H9 (cell line): Measurements from ENCODE around the gene ISLR2. TPM values are rescaled to one million over a fixed set of nuclear protein-coding genes. Genes with fewer than 3 reads are reported as not detected.
A peak's percentile ranks its signal among the peaks of the same experiment; 100 is the strongest.

Experiments
- DNase-seq: peaks from one replicate; pipeline ENCODE4 v3.0.0-alpha.2; 2017
- H2AFZ ChIP-seq: one replicate; pipeline ENCODE4 v1.6.1; 2013; ENCODE audit warnings: mild to moderate bottlenecking, low read length, control low read depth, moderate library complexity
- H2AK5ac ChIP-seq: 2 replicates; pipeline ENCODE4 v1.6.1; 2013; ENCODE audit warnings: low read length, control low read depth, mixed read lengths; ENCODE audit not compliant: insufficient read length
- H2BK120ac ChIP-seq: one replicate; pipeline ENCODE4 v1.6.1; 2013; ENCODE audit warnings: low read depth, mild to moderate bottlenecking, low read length, control low read depth, inconsistent platforms; ENCODE audit not compliant: poor library complexity, severe bottlenecking
- H2BK12ac ChIP-seq: 2 replicates; pipeline ENCODE4 v1.6.1; 2013; ENCODE audit warnings: low read length, control low read depth, mixed read lengths, low read depth; ENCODE audit not compliant: insufficient read length
- H2BK15ac ChIP-seq: 2 replicates; pipeline ENCODE4 v1.6.1; 2013; ENCODE audit warnings: low read depth, low read length, control low read depth
- H2BK20ac ChIP-seq: one replicate; pipeline ENCODE4 v1.6.1; 2013; ENCODE audit warnings: low read depth, mild to moderate bottlenecking, low read length, control low read depth, inconsistent platforms; ENCODE audit not compliant: poor library complexity, severe bottlenecking
- H2BK5ac ChIP-seq: 2 replicates; pipeline ENCODE4 v1.6.1; 2013; ENCODE audit warnings: low read length, control low read depth, mixed read lengths; ENCODE audit not compliant: insufficient read length
- H3K14ac ChIP-seq: 2 replicates; pipeline ENCODE4 v1.6.1; 2013; ENCODE audit warnings: low read length, control low read depth; ENCODE audit not compliant: insufficient read depth
- H3K18ac ChIP-seq: 2 replicates; pipeline ENCODE4 v1.6.1; 2013; ENCODE audit warnings: low read depth, mild to moderate bottlenecking, mixed read lengths, low read length, control low read depth; ENCODE audit not compliant: insufficient read length
- H3K23ac ChIP-seq: 2 replicates; pipeline ENCODE4 v1.6.1; 2013; ENCODE audit warnings: low read length, control low read depth, mixed read lengths, low read depth; ENCODE audit not compliant: insufficient read length
- H3K23me2 ChIP-seq: 2 replicates; pipeline ENCODE4 v1.6.1; 2013; ENCODE audit warnings: low read depth, mild to moderate bottlenecking, mixed read lengths, low read length, control low read depth; ENCODE audit not compliant: insufficient read length, poor library complexity, severe bottlenecking
- H3K27ac ChIP-seq: 2 replicates; pipeline ENCODE4 v1.5.1; 2013; ENCODE audit warnings: low read length, control low read depth, mixed read lengths, low read depth; ENCODE audit not compliant: insufficient read length
- H3K27me3 ChIP-seq: 2 replicates; pipeline ENCODE4 v1.6.1; 2013; ENCODE audit warnings: low read length, control low read depth, inconsistent platforms; ENCODE audit not compliant: insufficient read depth
- H3K4ac ChIP-seq: 2 replicates; pipeline ENCODE4 v1.6.1; 2013; ENCODE audit warnings: low read depth, mild to moderate bottlenecking, control low read depth, inconsistent platforms, low read length, moderate library complexity
- H3K4me1 ChIP-seq: 2 replicates; pipeline ENCODE4 v1.6.1; 2013; ENCODE audit warnings: low read length, control low read depth, inconsistent platforms; ENCODE audit not compliant: insufficient read depth
- H3K4me2 ChIP-seq: 2 replicates; pipeline ENCODE4 v1.6.1; 2013; ENCODE audit warnings: low read length, control low read depth, mixed read lengths; ENCODE audit not compliant: insufficient read length, insufficient read depth
- H3K56ac ChIP-seq: 2 replicates; pipeline ENCODE4 v1.6.1; 2013; ENCODE audit warnings: low read depth, mild to moderate bottlenecking, mixed read lengths, low read length, control low read depth; ENCODE audit not compliant: insufficient read length
- H3K79me1 ChIP-seq: 2 replicates; pipeline ENCODE4 v1.6.1; 2013; ENCODE audit warnings: low read depth, mild to moderate bottlenecking, moderate library complexity, low read length, control low read depth, inconsistent platforms; ENCODE audit not compliant: insufficient read depth, poor library complexity, severe bottlenecking
- H3K79me2 ChIP-seq: 2 replicates; pipeline ENCODE4 v1.6.1; 2013; ENCODE audit warnings: low read length, control low read depth, inconsistent platforms; ENCODE audit not compliant: insufficient read depth
- H3K9ac ChIP-seq: 2 replicates; pipeline ENCODE4 v1.6.1; 2013; ENCODE audit warnings: low read length, control low read depth, mixed read lengths; ENCODE audit not compliant: insufficient read length; ENCODE audit errors: extremely low read depth
- H3K9me3 ChIP-seq: one replicate; pipeline ENCODE4 v1.6.1; 2013; ENCODE audit warnings: low read depth, low read length, inconsistent platforms; ENCODE audit not compliant: control insufficient read depth
- H3T11ph ChIP-seq: one replicate; pipeline ENCODE4 v1.6.1; 2013; ENCODE audit warnings: mild to moderate bottlenecking, low read length, control low read depth, inconsistent platforms
- H4K20me1 ChIP-seq: one replicate; pipeline ENCODE4 v1.6.1; 2013; ENCODE audit not compliant: control insufficient read depth, insufficient read length, insufficient read depth
- H4K5ac ChIP-seq: 2 replicates; pipeline ENCODE4 v1.6.1; 2013; ENCODE audit warnings: low read depth, mild to moderate bottlenecking, mixed read lengths, low read length, control low read depth; ENCODE audit not compliant: insufficient read length
- H4K8ac ChIP-seq: replicated peaks from 2 replicates; pipeline ENCODE4 v1.6.1; 2013; ENCODE audit warnings: low read length, control low read depth, mixed read lengths, low read depth; ENCODE audit not compliant: insufficient read length
- H4K91ac ChIP-seq: 2 replicates; pipeline ENCODE4 v1.6.1; 2013; ENCODE audit warnings: low read depth, mild to moderate bottlenecking, moderate library complexity, mixed read lengths, low read length, control low read depth; ENCODE audit not compliant: insufficient read length
- H3K27ac Mint-ChIP-seq, 3 experiments: 2 replicates in 2 of 3; 3 replicates in 1 of 3; pipeline ENCODE4 v1.8.0; 2020 to 2021; ENCODE audit warnings: mixed read lengths in 3 of 3, mild to moderate bottlenecking in 1 of 3, moderate library complexity in 1 of 3
- H3K27me3 Mint-ChIP-seq: 2 replicates; pipeline ENCODE4 v1.8.0; 2021; ENCODE audit warnings: low read depth, mild to moderate bottlenecking, moderate library complexity, mixed read lengths
- H3K36me3 Mint-ChIP-seq, 3 experiments: 2 replicates in 2 of 3; 3 replicates in 1 of 3; pipeline ENCODE4 v1.8.0; 2020 to 2021; ENCODE audit warnings: low read depth in 3 of 3, mixed read lengths in 3 of 3; ENCODE audit not compliant: insufficient read depth in 1 of 3
- H3K4me1 Mint-ChIP-seq, 2 experiments: 2 replicates each; pipeline ENCODE4 v1.8.0; 2020; ENCODE audit warnings: mixed read lengths in 2 of 2
- H3K4me3 Mint-ChIP-seq, 2 experiments: 2 replicates in 1 of 2; 3 replicates in 1 of 2; pipeline ENCODE4 v1.8.0; 2020 to 2021; ENCODE audit warnings: mild to moderate bottlenecking in 2 of 2, mixed read lengths in 2 of 2, moderate library complexity in 1 of 2
- H3K9me3 Mint-ChIP-seq, 2 experiments: 2 replicates in 1 of 2; 3 replicates in 1 of 2; pipeline ENCODE4 v1.8.0; 2020; ENCODE audit warnings: mild to moderate bottlenecking in 2 of 2, mixed read lengths in 2 of 2, moderate library complexity in 1 of 2
- WGBS: extraction: QIAGEN DNeasy Blood & Tissue Kit; methylation state at CpG from one replicate; pipeline ENCODE4 v1.1.7; 2013; ENCODE audit warnings: missing lambda C conversion rate, low lambda C conversion rate, mixed read lengths; ENCODE audit not compliant: insufficient read length; ENCODE audit errors: extremely low coverage; 5-methylcytosine and 5-hydroxymethylcytosine counted together
- total RNA-seq: library from RNA; stranded (reverse); gene quantifications from 2 replicates; pipeline ENCODE4 v1.2.1, GENCODE V29; 2021
- TF ChIP-seq, protein P1 (sequence below): fragments of 200-600 bp; sonication (generic); conservative IDR thresholded peaks from 3 replicates; pipeline ENCODE4 v1.8.0; 2021; ENCODE audit warnings: antibody characterized with exemption, mild to moderate bottlenecking

Gene ISLR2
- total RNA-seq, 1 experiment from 2014 or later, result 0.09 TPM

GRCh38 chr15:74132681-74133651, 2.6 kb downstream of the ISLR2 start:
- H3K18ac ChIP-seq, result peak overlapping the region; percentile 15
- peak; percentile 60 for DNase-seq
- H4K5ac ChIP-seq, result no peak overlapping the region
- TF ChIP-seq, protein P1, sequence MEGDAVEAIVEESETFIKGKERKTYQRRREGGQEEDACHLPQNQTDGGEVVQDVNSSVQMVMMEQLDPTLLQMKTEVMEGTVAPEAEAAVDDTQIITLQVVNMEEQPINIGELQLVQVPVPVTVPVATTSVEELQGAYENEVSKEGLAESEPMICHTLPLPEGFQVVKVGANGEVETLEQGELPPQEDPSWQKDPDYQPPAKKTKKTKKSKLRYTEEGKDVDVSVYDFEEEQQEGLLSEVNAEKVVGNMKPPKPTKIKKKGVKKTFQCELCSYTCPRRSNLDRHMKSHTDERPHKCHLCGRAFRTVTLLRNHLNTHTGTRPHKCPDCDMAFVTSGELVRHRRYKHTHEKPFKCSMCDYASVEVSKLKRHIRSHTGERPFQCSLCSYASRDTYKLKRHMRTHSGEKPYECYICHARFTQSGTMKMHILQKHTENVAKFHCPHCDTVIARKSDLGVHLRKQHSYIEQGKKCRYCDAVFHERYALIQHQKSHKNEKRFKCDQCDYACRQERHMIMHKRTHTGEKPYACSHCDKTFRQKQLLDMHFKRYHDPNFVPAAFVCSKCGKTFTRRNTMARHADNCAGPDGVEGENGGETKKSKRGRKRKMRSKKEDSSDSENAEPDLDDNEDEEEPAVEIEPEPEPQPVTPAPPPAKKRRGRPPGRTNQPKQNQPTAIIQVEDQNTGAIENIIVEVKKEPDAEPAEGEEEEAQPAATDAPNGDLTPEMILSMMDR, result no peak
- H3K56ac ChIP-seq, result no peak overlapping the region
- H3K14ac ChIP-seq, result no peak overlapping the region
- H4K20me1 ChIP-seq, result peaks cover 4% of the 10 kb centered on the region
- H3K4me1 ChIP-seq, result no peaks in the 10 kb centered on the region; the same call in 1 of the 2 replicates
- no CpG with 5 or more reads among the region's 90 CpGs for WGBS
- Mint-ChIP-seq H3K36me3 (peaks cover 0 to 1% (median 0%) of the 10 kb centered on the region in 3 experiments; a peak in 3 of 7 replicates), H3K27me3 (peaks cover 98% of the 10 kb centered on the region), H3K4me3 (peak overlapping the region; percentile 24 to 70), H3K27ac (no peak overlapping the region; a peak in 1 of 7 replicates), H3K9me3 (peaks cover 2 to 6% of the 10 kb centered on the region in 2 experiments; a peak in 2 of 5 replicates), H3K4me1 (peaks cover 60 to 74% of the 10 kb centered on the region in 2 experiments)
- H3K9ac ChIP-seq, result no peak overlapping the region
- H3K79me2 ChIP-seq, result no peaks in the 10 kb centered on the region
- H2BK120ac ChIP-seq, result no peak overlapping the region
- H2BK15ac ChIP-seq, result no peak overlapping the region
- no peak overlapping the region for H3K27ac ChIP-seq
- peaks cover 22% of the 10 kb centered on the region for H3K23me2 ChIP-seq
- H3K23ac ChIP-seq, result no peak overlapping the region
- H2AK5ac ChIP-seq, result no peak overlapping the region
- no peak overlapping the region for H2BK12ac ChIP-seq
- peak overlapping the region; percentile 82 for H3K4me2 ChIP-seq
- no peaks in the 10 kb centered on the region for H3K9me3 ChIP-seq
- no peak overlapping the region for H3K4ac ChIP-seq
- H3K79me1 ChIP-seq, result no peaks in the 10 kb centered on the region
- no peak overlapping the region for H4K91ac ChIP-seq
- H2AFZ ChIP-seq, result no peak overlapping the region
- no peak overlapping the region for H4K8ac ChIP-seq
- no peak overlapping the region for H3T11ph ChIP-seq
- H2BK20ac ChIP-seq, result no peak overlapping the region
- H2BK5ac ChIP-seq, result no peak overlapping the region
- peaks cover 80% of the 10 kb centered on the region for H3K27me3 ChIP-seq
